Inflammatory macrophage treated with lipopolysaccharide for 4 hours (primary cell): ENCODE results near the gene PARD3.
"Not testable (repeated sequence)": the region's sequence is repeated elsewhere in the genome, so short reads cannot be mapped to it uniquely, and the experiment has no call there.

Source experiments
- DNase-seq: peaks from one replicate; pipeline ENCODE4 v3.0.0-alpha.2; 2020

Gene PARD3

GRCh38 chr10:34762603-34763299, 52.3 kb downstream of the PARD3 start:
- no peak for DNase-seq

- DNase-seq: no peak
These were observed 52.9 kb downstream of the PARD3 start for GRCh38 chr10:34762156-34762555.

- DNase-seq: no peak
These were observed 53.6 kb downstream of the PARD3 start for GRCh38 chr10:34761453-34761852.

- no peak for DNase-seq
These were observed 54.5 kb downstream of the PARD3 start for GRCh38 chr10:34760606-34761005.

GRCh38 chr10:34759837-34760215, 55.3 kb downstream of the PARD3 start:
- DNase-seq: no peak

GRCh38 chr10:34759161-34759836, 55.8 kb downstream of the PARD3 start:
- DNase-seq: peak; percentile 11

- peak; percentile 66 for DNase-seq
These were observed 56.6 kb downstream of the PARD3 start for GRCh38 chr10:34758447-34758996.

- DNase-seq: no peak
These were observed 57.2 kb downstream of the PARD3 start for GRCh38 chr10:34757933-34758332.

- DNase-seq: not testable (repeated sequence)
These were observed 57.9 kb downstream of the PARD3 start for GRCh38 chr10:34757181-34757580.

GRCh38 chr10:34756584-34756983, 58.5 kb downstream of the PARD3 start:
- DNase-seq: no peak

GRCh38 chr10:34753014-34753757, 61.9 kb downstream of the PARD3 start:
- DNase-seq: no peak

- no peak for DNase-seq
These were observed 63.8 kb downstream of the PARD3 start for GRCh38 chr10:34751272-34751671.

- DNase-seq: not testable (repeated sequence)
These were observed 64.3 kb downstream of the PARD3 start for GRCh38 chr10:34750795-34751194.

GRCh38 chr10:34748767-34749166, 66.3 kb downstream of the PARD3 start:
- DNase-seq: no peak

GRCh38 chr10:34748357-34748756, 66.7 kb downstream of the PARD3 start:
- DNase-seq: no peak

- DNase-seq: no peak
These were observed 69.0 kb downstream of the PARD3 start for GRCh38 chr10:34746094-34746493.

GRCh38 chr10:34745244-34745643, 69.9 kb downstream of the PARD3 start:
- no peak for DNase-seq

- DNase-seq: no peak
These were observed 70.5 kb downstream of the PARD3 start for GRCh38 chr10:34744590-34744989.

- DNase-seq: no peak
These were observed 71.3 kb downstream of the PARD3 start for GRCh38 chr10:34743814-34744213.

GRCh38 chr10:34742456-34742855, 72.6 kb downstream of the PARD3 start:
- DNase-seq: no peak

- DNase-seq: not testable (repeated sequence)
These were observed 74.0 kb downstream of the PARD3 start for GRCh38 chr10:34741087-34741486.

GRCh38 chr10:34740321-34740720, 74.8 kb downstream of the PARD3 start:
- no peak for DNase-seq

GRCh38 chr10:34739915-34740314, 75.2 kb downstream of the PARD3 start:
- no peak for DNase-seq

- DNase-seq: no peak
These were observed 77.3 kb downstream of the PARD3 start for GRCh38 chr10:34737772-34738169.
